Frontal cortex (tissue), 4 donors: ENCODE data around the gene SLC29A1. TPM values are rescaled to one million over a fixed set of nuclear protein-coding genes. Genes with fewer than 3 reads are reported as not detected.

ENCODE experiments used
- DNase-seq, 2 donors: peaks; one replicate each; pipeline ENCODE4 v3.0.0; 2012; ENCODE audit warnings: low spot score in 2 of 2
- FAIRE-seq: peaks from 2 replicates; lab custom pipeline; 2012; peaks lifted over from hg19 to GRCh38; lab: Jason Lieb, UNC
- small RNA-seq: library from RNA; depleted of rRNA; stranded (forward); fragments of <200 nt; gene quantifications from one replicate; pipeline ENCODE3, GENCODE V24; 2014
- total RNA-seq: library from RNA; depleted of rRNA; stranded (reverse); fragments of >200 nt; gene quantifications from one replicate; pipeline ENCODE4 v1.2.3, GENCODE V29; 2014
- donor health status: control.
- donor health status: control.
- donor health status: control.

The SLC29A1 gene
- total RNA-seq, 1 donor from 2014 or later = 3.7 TPM

- no peak for DNase-seq
- no peak for FAIRE-seq
Observed at GRCh38 chr6:44275271-44275748, 51.9 kb downstream of the SLC29A1 start.

- no peak for DNase-seq
- FAIRE-seq = no peak
Observed at GRCh38 chr6:44275749-44276648, 52.6 kb downstream of the SLC29A1 start.

GRCh38 chr6:44276667-44277640 lies 53.6 kb downstream of the SLC29A1 start:
- DNase-seq = no peak
- FAIRE-seq = no peak

GRCh38 chr6:44277763-44278162 lies 54.4 kb downstream of the SLC29A1 start:
- DNase-seq (no peak), FAIRE-seq (no peak)

- DNase-seq (no peak), FAIRE-seq (no peak)
Observed at GRCh38 chr6:44278315-44278714, 54.9 kb downstream of the SLC29A1 start.

GRCh38 chr6:44278774-44279697 lies 55.6 kb downstream of the SLC29A1 start:
- no peak for DNase-seq
- FAIRE-seq = no peak

Small RNAs within 50 kb of the gene (small RNA-seq; reads per million reads assigned to genes)
- gene RN7SL811P = not detected

Other genes starting within 250 kb of the SLC29A1 start
- gene MRPL14, start 96.1 kb upstream of the SLC29A1 start, total RNA-seq = 41.2 TPM
- 35.5 TPM for gene TMEM63B, start 96.0 kb upstream of the SLC29A1 start, total RNA-seq
- not detected for gene CAPN11, start 64.8 kb upstream of the SLC29A1 start, total RNA-seq
- not detected for gene MYMX, start 6.7 kb upstream of the SLC29A1 start, total RNA-seq
- 463 TPM for gene HSP90AB1, start 23.5 kb downstream of the SLC29A1 start, total RNA-seq
- gene SLC35B2, start 33.9 kb downstream of the SLC29A1 start, total RNA-seq = 32.2 TPM
- gene NFKBIE, start 42.0 kb downstream of the SLC29A1 start, total RNA-seq = 8.2 TPM
- gene TMEM151B, start 46.9 kb downstream of the SLC29A1 start, total RNA-seq = 45.7 TPM
- gene AARS2, start 89.8 kb downstream of the SLC29A1 start, total RNA-seq = 12.2 TPM
- 0.41 TPM for gene SPATS1, start 119.1 kb downstream of the SLC29A1 start, total RNA-seq
- gene CDC5L, start 164.1 kb downstream of the SLC29A1 start, total RNA-seq = 56.7 TPM